HG02981 (cell line): ENCODE data around the gene KLHL10.

ENCODE experiments used
- ATAC-seq: cut with Tn5 transposase; IDR thresholded peaks from one replicate; pipeline ENCODE4 v1.9.1; 2021; ENCODE audit warnings: mild to moderate bottlenecking, moderate library complexity; ENCODE audit not compliant: unreplicated experiment

KLHL10 gene

GRCh38 chr17:41837761-41838538, at the start of gene KLHL10:
KLHL10 (plus strand) TSS chr17:41837825; CDS start chr17:41837933, 108 bp downstream.
- ATAC-seq: no peak

- ATAC-seq: no peak
These were observed 44.5 kb upstream of the KLHL10 start for GRCh38 chr17:41792845-41793783.

GRCh38 chr17:41793784-41794539, 43.7 kb upstream of the KLHL10 start:
- ATAC-seq: no peak

- no peak for ATAC-seq
These were observed 43.1 kb upstream of the KLHL10 start for GRCh38 chr17:41794540-41794975.

- ATAC-seq: no peak
These were observed 41.3 kb upstream of the KLHL10 start for GRCh38 chr17:41796121-41796895.

- no peak for ATAC-seq
These were observed 40.2 kb upstream of the KLHL10 start for GRCh38 chr17:41797377-41797776.

GRCh38 chr17:41799366-41799765, 38.3 kb upstream of the KLHL10 start:
- ATAC-seq: no peak

- no peak for ATAC-seq
These were observed 36.8 kb upstream of the KLHL10 start for GRCh38 chr17:41800601-41801373.

GRCh38 chr17:41801374-41802271, 36.0 kb upstream of the KLHL10 start:
- no peak for ATAC-seq

- ATAC-seq: no peak
These were observed 34.3 kb upstream of the KLHL10 start for GRCh38 chr17:41803049-41804020.

GRCh38 chr17:41806685-41807445, 30.8 kb upstream of the KLHL10 start:
- ATAC-seq: no peak

GRCh38 chr17:41810659-41811548, 26.7 kb upstream of the KLHL10 start:
- no peak for ATAC-seq

GRCh38 chr17:41811549-41812380, 25.9 kb upstream of the KLHL10 start, which contains the start of gene P3H4:
P3H4 (minus strand) TSS chr17:41811949; CDS start chr17:41811915, 34 bp downstream.
- peak; percentile 51 for ATAC-seq

GRCh38 chr17:41812381-41813151, 25.1 kb upstream of the KLHL10 start, which contains the start of gene FKBP10:
FKBP10 (plus strand) TSS chr17:41813004; CDS start chr17:41813035, 31 bp downstream.
- ATAC-seq: no peak
